Ovary (tissue), 9 donors: Measurements from ENCODE around the gene SERPINB12. TPM values are rescaled to one million over a fixed set of nuclear protein-coding genes. Genes with fewer than 3 reads are reported as not detected.

Source experiments
- DNase-seq, 5 donors: peaks; one replicate each; pipeline ENCODE4 v3.0.0-alpha.2; 2019 to 2020
- H3K27ac ChIP-seq, 2 donors: fragments of 200-600 bp; one replicate each; pipeline versions ENCODE4 v1.5.1 to v1.8.0; 2019 to 2022
- H3K27me3 ChIP-seq: fragments of 200-600 bp; one replicate; pipeline ENCODE4 v1.8.0; 2022
- H3K36me3 ChIP-seq: fragments of 200-600 bp; sonication (generic); one replicate; pipeline ENCODE4 v1.5.1; 2019
- H3K4me1 ChIP-seq: one replicate; pipeline ENCODE4 v1.8.1; 2013; ENCODE audit warnings: mild to moderate bottlenecking, moderate library complexity; ENCODE audit not compliant: insufficient read depth
- H3K4me3 ChIP-seq: fragments of 200-600 bp; sonication (generic); one replicate; pipeline ENCODE4 v1.5.1; 2017
- H3K9me3 ChIP-seq, 2 donors: fragments of 200-600 bp in 1 of 2; sonication (generic) in 1 of 2; one replicate each; pipeline versions ENCODE4 v1.5.1 to v1.8.1; 2013 to 2019; ENCODE audit warnings: mild to moderate bottlenecking in 1 of 2, moderate library complexity in 1 of 2
- CTCF ChIP-seq, 3 donors: fragments of 450-650 bp in 2 of 3; fragments of 200-600 bp in 1 of 3; IDR thresholded peaks; one replicate each; pipeline versions ENCODE4 v1.5.1 to v1.8.0; 2016 to 2022; ENCODE audit warnings: antibody characterized with exemption in 3 of 3, mild to moderate bottlenecking in 1 of 3
- EP300 ChIP-seq: sonication (generic); formaldehyde crosslinking; IDR thresholded peaks from one replicate; pipeline ENCODE4 v1.6.1; 2017; ENCODE audit warnings: antibody characterized with exemption
- POLR2A ChIP-seq: fragments of 450-650 bp; IDR thresholded peaks from one replicate; pipeline ENCODE4 v1.6.1; 2017; ENCODE audit warnings: antibody characterized with exemption, mild to moderate bottlenecking, moderate library complexity
- WGBS, 3 donors: extraction: QIAGEN DNeasy Blood & Tissue Kit in 1 of 3; methylation state at CpG; one replicate each; pipeline versions ENCODE4 v1.1.5 to v1.1.7; 2013 to 2017; 5-methylcytosine and 5-hydroxymethylcytosine counted together
- intact Hi-C, 4 donors: fragments of 100-400 bp; cut with DNase I; formaldehyde crosslinking; loops; one replicate each; pipeline versions ENCODE4 v1.11.0 to v1.15.1; 2022 to 2023
- polyA plus RNA-seq, 2 donors: library from polyadenylated mRNA; stranded (reverse); fragments of 200-250 nt in 1 of 2; fragments of 350-450 nt in 1 of 2; fragmentation: Illumina TruSeq in 1 of 2; extraction: RNeasy Lipid Tissue Mini Kit (QIAGEN cat#74804) in 1 of 2; gene quantifications; one replicate each; pipeline ENCODE4 v1.2.3, GENCODE V29; 2013 to 2014
- total RNA-seq, 7 donors: library from RNA; depleted of rRNA in 2 of 7; stranded (reverse); fragments of >200 nt in 2 of 7; fragmentation: NEBNext Ultra II Directional in 3 of 7; extraction: Animal tissue kit (Norgen Biotek cat#: 25700) in 3 of 7; gene quantifications; one replicate each; pipeline versions ENCODE4 v1.1.0 to v1.2.4, GENCODE V29; 2016 to 2023
- donor health status: DM: no; HTN: no; CAD: no; lungs with moderate emphysema.
- donor health status: DM: no; HTN: no; CAD: no.
- donor health status: Bipolar disorder and iron deficiency.
- donor health status: DM: yes; HTN: yes; CAD: no.
- donor health status: DM: no; HTN: no; CAD: no.
- donor health status: DM: yes; HTN: yes; CAD: no.

The SERPINB12 gene
- total and polyA plus RNA-seq, 9 donors = not detected

- Histone ChIP-seq H3K36me3 (no peaks in the 10 kb centered on the region), H3K4me3 (no peak overlapping the region), H3K9me3 (no peaks in the 10 kb centered on the region), H3K4me1 (no peaks in the 10 kb centered on the region), H3K27ac (no peak overlapping the region), H3K27me3 (no peaks in the 10 kb centered on the region)
- TF ChIP-seq CTCF (IDR thresholded peaks at IDR 0.05) = no peak
- no peak for TF ChIP-seq EP300
- no peak for TF ChIP-seq POLR2A
- no peak for DNase-seq
- intact Hi-C loops = no loop called here
- WGBS, 3 donors = 66 to 75% (median 72%) methylated on average over 4 of the region's 4 CpGs
Measured at GRCh38 chr18:63604791-63605567, 62.8 kb downstream of the SERPINB12 start.

GRCh38 chr18:63606526-63606925 lies 64.4 kb downstream of the SERPINB12 start:
- intact Hi-C loops = no loop called here
- no peaks in the 10 kb centered on the region for H3K9me3 ChIP-seq
- H3K27me3 ChIP-seq = no peaks in the 10 kb centered on the region
- H3K36me3 ChIP-seq = no peaks in the 10 kb centered on the region
- DNase-seq = no peak
- no peak overlapping the region for H3K4me3 ChIP-seq
- no peak overlapping the region for H3K27ac ChIP-seq
- WGBS, 3 donors = 75 to 86% (median 80%) methylated on average over 3 of the region's 3 CpGs
- no peaks in the 10 kb centered on the region for H3K4me1 ChIP-seq
- TF ChIP-seq POLR2A (no peak), CTCF (IDR thresholded peaks at IDR 0.05) (no peak), EP300 (no peak)

DNA sequence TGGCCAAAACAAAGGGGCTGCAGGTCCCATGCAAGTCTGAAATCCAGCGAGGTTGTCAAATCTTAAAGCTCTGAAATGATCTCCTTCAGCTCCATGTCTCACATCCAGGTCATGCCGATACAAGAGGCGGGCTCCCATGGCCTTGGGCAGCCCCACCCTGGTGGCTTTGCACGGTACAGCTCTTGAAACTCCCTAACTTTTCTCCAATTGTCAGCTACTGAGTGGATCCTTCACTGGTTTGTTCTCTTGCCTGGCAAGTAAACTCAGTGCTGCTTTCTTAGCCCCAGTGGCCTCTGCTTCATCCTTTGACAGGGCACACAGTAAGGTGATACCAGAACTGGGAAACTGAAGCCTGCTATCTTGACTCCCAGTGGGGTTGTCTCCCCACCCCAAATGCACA lies 71.3 kb downstream of the SERPINB12 start:
- no peak for DNase-seq
- Histone ChIP-seq H3K27me3 (no peaks in the 10 kb centered on the region), H3K4me3 (no peak overlapping the region), H3K4me1 (no peaks in the 10 kb centered on the region), H3K27ac (no peak overlapping the region), H3K36me3 (no peaks in the 10 kb centered on the region), H3K9me3 (no peaks in the 10 kb centered on the region)
- TF ChIP-seq CTCF (IDR thresholded peaks at IDR 0.05) (no peak), POLR2A (no peak), EP300 (no peak)
- intact Hi-C loops = no loop called here
- 81 to 94% (median 84%) methylated on average over 4 of the region's 4 CpGs for WGBS, 3 donors

GRCh38 chr18:63617049-63617914 lies 75.1 kb downstream of the SERPINB12 start:
- DNase-seq = no peak
- TF ChIP-seq CTCF (IDR thresholded peaks at IDR 0.05) (no peak), EP300 (no peak), POLR2A (no peak)
- Histone ChIP-seq H3K27me3 (no peaks in the 10 kb centered on the region), H3K9me3 (no peaks in the 10 kb centered on the region), H3K4me1 (no peaks in the 10 kb centered on the region), H3K4me3 (no peak overlapping the region), H3K36me3 (no peaks in the 10 kb centered on the region), H3K27ac (no peak overlapping the region)
- intact Hi-C loops = no loop called here
- WGBS, 3 donors = 1 to 7% (median 3%) methylated on average over 3 of the region's 3 CpGs
